BLaER1 treated with 17β-estradiol and CSF1 and Interleukin-3, amounts not matched to agents 10 nM and 100 nM (cell line): Measurements from ENCODE around the gene OR13J1.
A peak's percentile ranks its signal among the peaks of the same experiment; 100 is the strongest.

ENCODE experiments used
- H3K27ac ChIP-seq, 11 experiments: shearing (Covaris generic); formaldehyde crosslinking; 2 replicates each; pipeline ENCODE4 v1.8.1; 2022
- H3K27me3 ChIP-seq, 11 experiments: shearing (Covaris generic); formaldehyde crosslinking; 2 replicates each; pipeline ENCODE4 v1.8.1; 2022
- H3K36me3 ChIP-seq, 11 experiments: shearing (Covaris generic); formaldehyde crosslinking; 2 replicates each; pipeline ENCODE4 v1.8.1; 2022
- H3K4me1 ChIP-seq, 10 experiments: shearing (Covaris generic); formaldehyde crosslinking; 2 replicates each; pipeline ENCODE4 v1.8.1; 2022
- H3K4me2 ChIP-seq, 11 experiments: shearing (Covaris generic); formaldehyde crosslinking; 2 replicates each; pipeline ENCODE4 v1.8.1; 2022
- H3K4me3 ChIP-seq, 10 experiments: shearing (Covaris generic); formaldehyde crosslinking; 2 replicates each; pipeline ENCODE4 v1.8.1; 2022
- H3K9ac ChIP-seq, 11 experiments: shearing (Covaris generic); formaldehyde crosslinking; 2 replicates each; pipeline ENCODE4 v1.8.1; 2022
- H3K9me3 ChIP-seq, 11 experiments: shearing (Covaris generic); formaldehyde crosslinking; replicated peaks in 1 of 11; 2 replicates each; pipeline ENCODE4 v1.8.1; 2022
- H4K20me1 ChIP-seq, 11 experiments: shearing (Covaris generic); formaldehyde crosslinking; 2 replicates each; pipeline ENCODE4 v1.8.1; 2022
- Cebpa-rat ChIP-seq, 11 experiments: shearing (Covaris generic); IDR thresholded peaks; 2 replicates each; pipeline ENCODE4 v1.8.1; 2022

Gene OR13J1

GRCh38 chr9:35842795-35843194, 27.4 kb downstream of the OR13J1 start:
- Histone ChIP-seq H3K27ac (peak overlapping the region in 9 of 11 experiments; percentile 53 to 92 (median 88); a peak in 18 of 22 replicates), H3K4me3 (peak overlapping the region in 3 of 10 experiments; percentile 18 to 28 (median 18); a peak in 5 of 20 replicates), H3K4me1 (peaks cover 72 to 98% (median 87%) of the 10 kb centered on the region in 10 experiments), H3K27me3 (peaks cover 0 to 88% (median 0%) of the 10 kb centered on the region in 11 experiments; a peak in 4 of 22 replicates), H3K9ac (peak overlapping the region in 8 of 11 experiments; percentile 46 to 81 (median 73); a peak in 14 of 22 replicates), H3K9me3 (peaks cover 0 to 14% (median 0%) of the 10 kb centered on the region in 11 experiments; a peak in 8 of 22 replicates), H3K4me2 (peak overlapping the region; percentile 62 to 99 (median 93)), H4K20me1 (peaks cover 0 to 16% (median 0%) of the 10 kb centered on the region in 11 experiments; a peak in 2 of 22 replicates), H3K36me3 (peaks cover 0 to 12% (median 4%) of the 10 kb centered on the region in 11 experiments; a peak in 8 of 22 replicates)
- TF ChIP-seq Cebpa-rat (IDR thresholded peaks at IDR 0.05), result no peak

- H3K36me3 ChIP-seq, result peaks cover 0 to 9% (median 4%) of the 10 kb centered on the region in 11 experiments; a peak in 8 of 22 replicates
- H4K20me1 ChIP-seq, result peaks cover 0 to 16% (median 0%) of the 10 kb centered on the region in 11 experiments; a peak in 2 of 22 replicates
- peaks cover 0 to 14% (median 0%) of the 10 kb centered on the region in 11 experiments; a peak in 8 of 22 replicates for H3K9me3 ChIP-seq
- H3K9ac ChIP-seq, result peak overlapping the region in 9 of 11 experiments; percentile 20 to 81 (median 70); a peak in 16 of 22 replicates
- peak overlapping the region; percentile 62 to 99 (median 93) for H3K4me2 ChIP-seq
- H3K4me3 ChIP-seq, result peak overlapping the region in 5 of 10 experiments; percentile 11 to 39 (median 18); a peak in 8 of 20 replicates
- H3K27me3 ChIP-seq, result peaks cover 0 to 88% (median 0%) of the 10 kb centered on the region in 11 experiments; a peak in 4 of 22 replicates
- peak in 9 of 11 experiments; percentile 36 to 96 (median 91); a peak in 16 of 22 replicates for TF ChIP-seq Cebpa-rat (IDR thresholded peaks at IDR 0.05)
- peaks cover 66 to 98% (median 83%) of the 10 kb centered on the region in 10 experiments for H3K4me1 ChIP-seq
- H3K27ac ChIP-seq, result peak overlapping the region in 9 of 11 experiments; percentile 53 to 92 (median 88); a peak in 18 of 22 replicates
Observed at GRCh38 chr9:35842020-35842745, 28.0 kb downstream of the OR13J1 start.

GRCh38 chr9:35841645-35841900, 28.6 kb downstream of the OR13J1 start:
- peaks cover 0 to 88% (median 0%) of the 10 kb centered on the region in 11 experiments; a peak in 4 of 22 replicates for H3K27me3 ChIP-seq
- H3K27ac ChIP-seq, result peak overlapping the region in 8 of 11 experiments; percentile 76 to 92 (median 88); a peak in 16 of 22 replicates
- H3K36me3 ChIP-seq, result peaks cover 0 to 4% (median 0%) of the 10 kb centered on the region in 11 experiments; a peak in 4 of 22 replicates
- H3K4me2 ChIP-seq, result peak overlapping the region; percentile 62 to 99 (median 93)
- peaks cover 0 to 16% (median 0%) of the 10 kb centered on the region in 11 experiments; a peak in 2 of 22 replicates for H4K20me1 ChIP-seq
- no peak for TF ChIP-seq Cebpa-rat (IDR thresholded peaks at IDR 0.05)
- peaks cover 59 to 98% (median 80%) of the 10 kb centered on the region in 10 experiments for H3K4me1 ChIP-seq
- peak overlapping the region in 8 of 11 experiments; percentile 39 to 81 (median 73); a peak in 15 of 22 replicates for H3K9ac ChIP-seq
- H3K4me3 ChIP-seq, result peak overlapping the region in 5 of 10 experiments; percentile 11 to 39 (median 18); a peak in 7 of 20 replicates
- H3K9me3 ChIP-seq, result peaks cover 0 to 14% (median 0%) of the 10 kb centered on the region in 11 experiments; a peak in 8 of 22 replicates

GRCh38 chr9:35840881-35841644, 29.1 kb downstream of the OR13J1 start:
- H3K9me3 ChIP-seq, result peaks cover 0 to 14% (median 0%) of the 10 kb centered on the region in 11 experiments; a peak in 8 of 22 replicates
- H3K9ac ChIP-seq, result peak overlapping the region in 8 of 11 experiments; percentile 39 to 81 (median 73); a peak in 14 of 22 replicates
- H3K4me1 ChIP-seq, result peaks cover 54 to 98% (median 77%) of the 10 kb centered on the region in 10 experiments
- H3K36me3 ChIP-seq, result peaks cover 0 to 6% (median 0%) of the 10 kb centered on the region in 11 experiments; a peak in 1 of 22 replicates
- H3K27me3 ChIP-seq, result peaks cover 0 to 88% (median 0%) of the 10 kb centered on the region in 11 experiments; a peak in 4 of 22 replicates
- peak overlapping the region in 8 of 11 experiments; percentile 76 to 92 (median 88); a peak in 16 of 22 replicates for H3K27ac ChIP-seq
- peak overlapping the region in 5 of 10 experiments; percentile 11 to 39 (median 18); a peak in 6 of 20 replicates for H3K4me3 ChIP-seq
- peak overlapping the region; percentile 62 to 99 (median 93) for H3K4me2 ChIP-seq
- TF ChIP-seq Cebpa-rat (IDR thresholded peaks at IDR 0.05), result no peak
- H4K20me1 ChIP-seq, result peaks cover 0 to 15% (median 0%) of the 10 kb centered on the region in 11 experiments; a peak in 2 of 22 replicates

- H4K20me1 ChIP-seq, result peaks cover 0 to 4% (median 0%) of the 10 kb centered on the region in 11 experiments; a peak in 2 of 22 replicates
- H3K36me3 ChIP-seq, result peaks cover 0 to 13% (median 0%) of the 10 kb centered on the region in 11 experiments; a peak in 3 of 22 replicates
- peak overlapping the region in 2 of 11 experiments; percentile 70 to 81; a peak in 1 of 22 replicates for H3K9ac ChIP-seq
- no peak for TF ChIP-seq Cebpa-rat (IDR thresholded peaks at IDR 0.05)
- peaks cover 46 to 98% (median 73%) of the 10 kb centered on the region in 10 experiments for H3K4me1 ChIP-seq
- H3K27me3 ChIP-seq, result peaks cover 0 to 86% (median 0%) of the 10 kb centered on the region in 11 experiments; a peak in 4 of 22 replicates
- H3K27ac ChIP-seq, result peak overlapping the region in 6 of 11 experiments; percentile 86 to 92 (median 88); a peak in 11 of 22 replicates
- H3K4me2 ChIP-seq, result peak overlapping the region in 8 of 11 experiments; percentile 82 to 99 (median 96); a peak in 17 of 22 replicates
- no peak overlapping the region for H3K4me3 ChIP-seq
- peaks cover 0 to 14% (median 0%) of the 10 kb centered on the region in 11 experiments; a peak in 8 of 22 replicates for H3K9me3 ChIP-seq
Observed at GRCh38 chr9:35839926-35840325, 30.3 kb downstream of the OR13J1 start.

GRCh38 chr9:35836595-35836994, 33.6 kb downstream of the OR13J1 start:
- peaks cover 0 to 13% (median 0%) of the 10 kb centered on the region in 11 experiments; a peak in 3 of 22 replicates for H3K36me3 ChIP-seq
- H3K9ac ChIP-seq, result no peak overlapping the region
- H3K4me2 ChIP-seq, result peak overlapping the region in 6 of 11 experiments; percentile 25 to 99 (median 92); a peak in 10 of 22 replicates
- peaks cover 37 to 98% (median 69%) of the 10 kb centered on the region in 10 experiments for H3K4me1 ChIP-seq
- H3K27ac ChIP-seq, result peak overlapping the region in 5 of 11 experiments; percentile 2 to 77 (median 41); a peak in 8 of 22 replicates
- no peak for TF ChIP-seq Cebpa-rat (IDR thresholded peaks at IDR 0.05)
- H3K9me3 ChIP-seq, result peaks cover 0 to 14% (median 0%) of the 10 kb centered on the region in 11 experiments; a peak in 8 of 22 replicates
- no peak overlapping the region for H3K4me3 ChIP-seq
- peaks cover 0 to 4% (median 0%) of the 10 kb centered on the region in 11 experiments; a peak in 2 of 22 replicates for H4K20me1 ChIP-seq
- H3K27me3 ChIP-seq, result peaks cover 0 to 76% (median 0%) of the 10 kb centered on the region in 11 experiments; a peak in 4 of 22 replicates

GRCh38 chr9:35835766-35836165, 34.4 kb downstream of the OR13J1 start:
- peaks cover 0 to 14% (median 0%) of the 10 kb centered on the region in 11 experiments; a peak in 8 of 22 replicates for H3K9me3 ChIP-seq
- peak overlapping the region in 6 of 11 experiments; percentile 84 to 99 (median 99); a peak in 12 of 22 replicates for H3K4me2 ChIP-seq
- H4K20me1 ChIP-seq, result peaks cover 0 to 4% (median 0%) of the 10 kb centered on the region in 11 experiments; a peak in 2 of 22 replicates
- TF ChIP-seq Cebpa-rat (IDR thresholded peaks at IDR 0.05), result no peak
- peaks cover 0 to 68% (median 0%) of the 10 kb centered on the region in 11 experiments; a peak in 4 of 22 replicates for H3K27me3 ChIP-seq
- H3K9ac ChIP-seq, result no peak overlapping the region
- H3K4me3 ChIP-seq, result no peak overlapping the region
- H3K36me3 ChIP-seq, result peaks cover 0 to 13% (median 0%) of the 10 kb centered on the region in 11 experiments; a peak in 3 of 22 replicates
- H3K4me1 ChIP-seq, result peaks cover 28 to 98% (median 63%) of the 10 kb centered on the region in 10 experiments
- peak overlapping the region in 6 of 11 experiments; percentile 2 to 77 (median 55); a peak in 8 of 22 replicates for H3K27ac ChIP-seq
